ENCODE results near the gene LMF1.

The LMF1 gene

GRCh38 chr16:970766-971581, at the start of gene LMF1:
TSS of gene LMF1 (minus strand) at chr16:970984. CDS start at chr16:970980, 4 bp downstream.
- DNase-seq, result peak; percentile 95 to 98 (median 98)

GRCh38 chr16:1020091-1020399, 49.3 kb upstream of the LMF1 start:
- DNase-seq, result no peak

DNA sequence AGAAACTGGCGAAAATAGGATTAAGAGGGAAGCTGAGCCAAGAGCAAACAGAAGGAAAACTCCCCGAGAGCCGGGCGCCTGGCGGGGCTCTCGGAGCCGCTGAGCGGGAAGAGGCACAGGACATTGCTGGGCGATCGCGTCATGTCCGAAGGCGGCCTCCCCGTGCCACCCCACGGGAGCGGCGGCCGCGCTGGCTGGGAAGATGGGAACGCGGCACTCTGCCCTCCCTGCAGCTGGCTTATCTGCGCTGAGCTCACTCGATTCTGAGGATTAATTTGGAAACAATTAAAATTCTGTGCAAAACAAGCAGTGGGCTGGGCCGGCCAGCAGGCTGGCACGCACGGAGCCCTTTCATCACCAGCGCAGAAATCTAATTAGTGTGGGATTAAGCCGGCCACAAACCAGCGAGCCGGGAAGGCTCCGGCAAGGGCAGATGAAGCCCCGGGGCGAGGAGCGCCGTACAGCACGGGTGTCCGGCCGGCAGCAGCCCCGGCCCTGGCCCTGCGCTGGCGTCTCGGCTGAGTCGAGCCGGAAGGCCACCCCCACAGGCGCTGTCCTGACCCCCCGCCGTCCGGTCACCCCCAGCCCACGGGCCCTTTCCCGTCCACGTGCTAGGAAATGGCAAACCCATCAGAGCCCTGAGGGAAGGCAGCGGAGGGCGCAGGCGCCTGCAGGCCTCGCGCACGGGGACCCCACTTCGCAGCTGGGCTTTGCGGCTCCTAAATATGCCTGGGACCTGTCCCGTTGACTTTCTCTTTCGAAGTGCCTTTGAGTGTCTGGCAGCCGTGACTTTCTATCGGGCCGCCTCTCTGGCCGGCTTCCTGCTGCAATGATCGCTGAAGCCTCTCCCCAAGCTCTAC, 48.7 kb upstream of the LMF1 start:
- DNase-seq, result no peak

- no peak for DNase-seq
Measured at GRCh38 chr16:1018447-1019198, 47.8 kb upstream of the LMF1 start.

GRCh38 chr16:1014771-1015495, 44.1 kb upstream of the LMF1 start:
- DNase-seq, result no peak

DNA sequence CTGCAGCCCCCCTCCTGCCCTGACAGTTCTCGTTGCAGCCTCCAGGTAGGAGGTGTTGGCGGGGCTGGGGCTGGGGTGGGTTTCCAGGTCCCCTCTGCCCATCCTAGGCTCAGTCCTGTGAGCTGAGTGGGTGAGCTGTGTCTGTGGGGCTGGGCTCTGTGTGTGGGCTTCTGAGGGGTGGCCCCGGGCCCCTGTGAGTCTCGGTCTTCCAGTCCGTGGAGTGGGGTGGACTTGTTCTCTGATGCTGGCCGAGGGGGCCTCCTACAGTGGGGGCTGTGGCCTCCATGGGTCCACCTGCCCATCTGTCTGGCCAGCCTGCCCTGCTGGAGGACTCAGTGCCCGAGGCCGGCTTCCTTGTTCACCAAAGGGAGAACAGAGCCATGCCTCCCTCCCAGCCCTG, 43.4 kb upstream of the LMF1 start:
- no peak for DNase-seq

GRCh38 chr16:1013593-1013900, 42.8 kb upstream of the LMF1 start:
- no peak for DNase-seq

GRCh38 chr16:1012722-1013592, 42.2 kb upstream of the LMF1 start:
- no peak for DNase-seq

DNA sequence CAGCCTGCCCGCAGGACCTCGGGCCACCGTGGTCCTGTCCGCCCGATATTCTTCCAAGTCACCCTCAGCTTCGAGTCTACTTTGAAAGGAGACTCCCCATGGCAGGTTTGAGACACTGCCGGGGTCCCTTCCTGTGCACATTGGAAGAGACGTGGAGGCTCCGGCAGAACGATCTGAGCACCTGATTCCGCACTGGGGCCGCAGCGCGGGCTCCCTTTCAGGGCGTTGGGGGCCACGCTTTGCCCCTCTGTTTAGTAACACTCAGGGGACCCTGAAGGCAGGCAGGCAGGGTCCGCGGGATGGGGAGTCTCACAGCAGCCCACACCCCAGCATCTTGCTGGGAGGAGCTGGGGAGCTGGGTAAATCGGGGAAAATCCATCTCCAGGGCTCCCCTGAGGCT, 41.4 kb upstream of the LMF1 start:
- no peak for DNase-seq

- DNase-seq, result no peak
Measured at GRCh38 chr16:1011316-1012082, 40.7 kb upstream of the LMF1 start.

- DNase-seq, result no peak
Measured at GRCh38 chr16:1010815-1011214, 40.0 kb upstream of the LMF1 start.

DNA sequence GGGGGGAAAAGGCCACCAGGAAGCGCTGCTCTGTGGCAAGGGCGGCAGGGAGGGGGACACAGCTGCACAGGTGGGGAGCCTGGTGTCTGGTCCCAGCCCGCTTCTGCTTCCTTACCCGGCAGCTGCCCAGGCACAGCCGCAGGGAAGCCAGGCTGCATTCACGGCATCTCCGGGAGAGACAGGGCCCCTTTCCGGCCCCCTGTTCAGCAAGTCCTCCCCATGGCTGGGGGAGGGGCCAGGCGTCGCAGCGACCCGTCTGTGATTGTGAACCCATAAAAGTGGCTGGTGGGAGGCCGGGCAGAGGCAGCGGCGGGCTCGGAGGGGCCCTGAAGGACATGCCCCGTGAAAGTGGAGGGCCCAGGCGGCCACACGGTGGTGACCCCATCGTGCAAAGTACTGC, 39.5 kb upstream of the LMF1 start:
- no peak for DNase-seq

DNA sequence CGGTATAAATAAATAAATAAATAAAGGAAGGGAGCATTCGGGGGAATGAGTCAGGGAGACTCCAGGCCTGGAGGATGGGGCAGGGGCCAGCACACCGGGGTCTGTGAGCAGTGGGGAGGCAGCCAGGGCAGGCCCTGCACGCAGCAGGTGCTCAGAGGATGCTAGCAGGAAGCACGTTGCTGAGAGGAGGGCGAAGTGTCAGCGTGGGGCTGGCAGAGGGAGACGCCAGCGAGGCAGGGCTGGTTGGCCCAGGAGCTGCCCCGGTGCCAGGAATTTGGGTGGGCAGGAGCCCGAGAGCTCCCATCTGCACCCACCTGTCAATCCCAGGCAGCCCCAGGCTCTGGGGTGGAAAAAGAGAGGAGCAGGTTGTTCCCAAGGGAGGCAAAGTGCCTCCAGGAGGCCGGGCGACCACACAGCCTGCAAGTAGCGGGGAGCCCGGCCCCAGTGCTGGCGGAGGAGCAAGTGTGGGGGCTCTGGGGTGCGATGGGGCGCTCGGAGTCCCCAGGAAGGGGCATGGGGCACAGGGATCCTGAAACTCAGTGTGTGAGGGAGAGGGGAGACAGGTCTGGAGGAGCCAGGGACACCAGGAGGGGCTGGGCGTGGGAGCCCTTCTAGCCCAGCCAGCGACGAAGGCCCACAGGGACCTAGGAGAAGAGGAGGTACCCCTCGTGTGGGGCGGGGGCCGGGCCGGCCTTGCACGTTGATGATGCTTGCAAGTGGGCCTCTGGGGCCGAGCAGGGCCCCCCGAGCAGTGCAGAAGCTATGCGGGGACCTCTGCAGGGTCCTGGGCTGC, 38.8 kb upstream of the LMF1 start:
- no peak for DNase-seq

GRCh38 chr16:1008085-1008484, 37.3 kb upstream of the LMF1 start:
- DNase-seq, result no peak

DNA sequence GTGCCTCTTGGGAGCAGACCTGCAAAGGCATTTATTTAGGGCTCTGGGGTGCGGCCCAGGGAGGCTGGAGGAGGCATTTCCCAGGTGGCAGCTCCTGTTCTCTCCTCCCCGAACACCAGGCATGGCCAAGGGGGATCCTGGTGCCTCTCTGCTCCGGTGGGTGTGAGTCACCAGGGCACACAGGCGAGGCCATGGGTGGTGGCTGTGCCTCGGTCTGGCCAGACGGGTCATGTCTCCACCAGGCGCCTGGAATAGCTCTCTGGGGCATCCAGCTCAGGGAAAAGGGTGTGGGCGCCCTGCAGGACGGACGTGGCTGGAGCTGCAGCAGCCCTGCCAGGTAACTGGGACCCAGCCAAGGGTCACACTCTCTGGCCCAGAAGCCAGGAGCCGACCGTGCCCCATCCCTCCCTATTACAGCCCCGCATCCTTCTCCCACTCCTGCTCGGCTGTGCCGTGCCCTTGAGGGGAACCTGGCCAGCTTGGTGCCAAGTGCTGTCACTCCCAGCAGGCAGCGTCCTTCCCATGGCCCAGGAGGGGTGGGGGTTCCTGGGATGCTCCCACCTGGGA, 36.6 kb upstream of the LMF1 start:
- no peak for DNase-seq

DNA sequence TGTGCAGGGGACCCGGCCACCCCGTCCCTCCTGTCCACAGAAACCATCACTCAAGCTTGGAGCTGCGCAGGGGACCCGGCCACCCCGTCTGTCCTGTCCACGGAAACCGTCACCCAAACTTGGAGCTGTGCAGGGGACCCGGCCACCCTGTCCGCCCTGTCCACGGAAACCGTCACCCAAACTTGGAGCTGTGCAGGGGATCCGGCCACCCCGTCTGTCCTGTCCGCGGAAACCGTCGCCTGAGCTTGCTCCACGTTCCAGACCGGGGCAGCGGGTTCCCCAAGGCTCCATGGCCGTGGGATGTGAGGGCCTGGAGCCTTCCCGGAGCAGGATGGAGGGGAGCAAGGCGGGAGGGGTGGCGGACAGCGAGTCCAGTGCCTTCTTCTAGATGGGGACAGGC, 36.0 kb upstream of the LMF1 start:
- DNase-seq, result no peak

DNA sequence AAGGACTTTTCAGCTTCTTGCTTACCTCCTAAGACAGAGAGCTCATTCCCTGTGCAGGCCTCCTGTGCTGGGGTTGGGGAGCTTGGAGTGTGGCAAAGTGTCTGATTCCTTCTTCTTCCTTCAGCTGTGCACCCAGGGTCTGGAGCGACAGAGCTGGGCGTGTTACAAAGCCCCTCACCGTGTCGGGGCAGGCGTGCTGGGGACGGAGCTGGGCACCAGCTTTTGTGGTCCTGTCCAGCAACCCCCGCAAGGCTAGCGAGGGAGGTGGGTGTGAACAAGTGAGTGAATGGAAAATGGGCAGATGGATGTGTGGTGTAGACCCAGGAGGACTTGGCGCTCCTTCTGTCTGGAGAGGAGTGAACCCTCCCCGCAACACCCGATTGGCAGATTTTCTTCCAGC, 34.5 kb upstream of the LMF1 start:
- DNase-seq, result no peak

DNA sequence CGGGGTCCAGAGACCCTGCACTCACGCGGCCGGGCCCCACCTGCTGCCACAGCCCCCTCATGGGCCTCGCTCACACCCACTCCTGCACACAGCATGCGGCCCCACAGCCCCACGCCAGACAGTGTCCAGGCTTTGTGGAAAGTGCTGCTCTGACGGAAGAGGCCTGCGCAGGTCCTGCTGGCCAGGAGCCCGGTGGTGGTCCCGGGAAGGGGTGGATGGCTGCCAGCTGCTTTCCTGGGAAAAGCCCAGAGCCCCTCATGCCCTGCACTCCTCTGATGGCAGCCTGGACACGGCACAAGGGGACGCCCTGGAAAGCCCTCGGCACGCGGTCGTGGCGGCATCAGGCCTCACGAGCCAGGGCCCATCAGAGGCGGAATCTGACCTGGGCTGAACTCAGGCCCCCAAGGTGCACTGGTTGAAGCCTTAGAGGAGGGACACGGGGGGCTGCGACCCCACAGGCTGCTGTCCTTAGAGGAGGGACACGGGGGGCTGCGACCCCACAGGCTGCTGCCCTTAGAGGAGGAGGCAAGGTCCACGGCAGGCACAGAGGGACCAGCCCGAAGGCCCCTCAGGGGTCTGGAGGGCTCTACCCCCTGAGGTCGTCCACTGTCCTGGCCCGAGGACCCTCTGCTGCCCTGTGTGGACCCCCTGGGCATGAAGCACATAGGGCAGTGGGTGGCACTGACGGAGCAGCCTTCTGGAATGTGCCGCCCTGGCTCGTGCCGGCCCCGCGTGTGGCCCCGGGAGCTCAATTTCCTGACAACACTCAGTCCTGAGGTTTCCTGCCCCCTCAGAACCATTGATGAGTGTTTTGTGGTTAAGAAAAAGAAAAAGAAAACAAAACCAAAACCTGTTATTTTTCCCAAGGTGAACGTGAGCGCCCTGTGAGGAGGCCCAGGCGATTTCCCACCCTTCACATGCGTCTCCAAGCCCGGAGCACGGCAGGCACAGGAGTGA, 32.9 kb upstream of the LMF1 start:
- no peak for DNase-seq
